ENCODE data around the gene TMUB2.

DNA sequence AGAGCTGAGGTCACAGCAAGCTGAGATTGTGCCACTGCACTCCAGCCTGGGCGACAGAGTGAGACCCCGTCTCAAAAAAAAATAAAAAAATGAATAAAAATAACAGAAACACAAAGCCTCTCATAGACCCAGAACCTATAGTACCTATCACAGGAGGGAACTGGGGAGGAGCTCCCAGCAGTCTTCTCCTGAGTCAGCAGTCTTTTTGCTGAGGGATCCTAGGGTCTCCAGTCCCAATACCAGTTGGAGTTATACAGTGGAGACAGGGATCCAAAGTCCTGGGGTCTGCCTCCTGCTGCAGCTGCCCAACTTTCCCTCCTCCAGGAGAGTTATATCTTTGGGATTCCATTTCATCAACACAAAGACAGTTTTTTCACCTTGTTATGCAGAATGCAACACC lies 3.7 kb upstream of the TMUB2 start:
- TF ChIP-seq CTCF (IDR thresholded peaks at IDR 0.05) (no peak), POLR2A (IDR thresholded peaks at IDR 0.05) (no peak)
